Posterior vena cava (tissue), 2 donors: ENCODE results near the gene HMCN2. TPM values are rescaled to one million over a fixed set of nuclear protein-coding genes. Genes with fewer than 3 reads are reported as not detected.

Source experiments
- DNase-seq: peaks from one replicate; pipeline ENCODE4 v3.0.0-alpha.2; 2020; ENCODE audit warnings: low spot score
- intact Hi-C, 2 donors: fragments of 100-400 bp; cut with DNase I; formaldehyde crosslinking; loops; one replicate each; pipeline versions ENCODE4 v1.14.1 to v1.14.2; 2022 to 2023
- total RNA-seq, 2 donors: library from RNA; stranded (reverse); fragmentation: NEBNext Ultra II Directional; extraction: Animal tissue kit (Norgen Biotek cat#: 25700); gene quantifications; one replicate each; pipeline ENCODE4 v1.2.1, GENCODE V29; 2021
- donor health status: DM: yes; HTN: yes; CAD: no.
- donor health status: DM: yes; HTN: yes; CAD: no.

The HMCN2 gene
- total RNA-seq, 2 donors from 2014 or later: 98.8 to 224 TPM

DNA sequence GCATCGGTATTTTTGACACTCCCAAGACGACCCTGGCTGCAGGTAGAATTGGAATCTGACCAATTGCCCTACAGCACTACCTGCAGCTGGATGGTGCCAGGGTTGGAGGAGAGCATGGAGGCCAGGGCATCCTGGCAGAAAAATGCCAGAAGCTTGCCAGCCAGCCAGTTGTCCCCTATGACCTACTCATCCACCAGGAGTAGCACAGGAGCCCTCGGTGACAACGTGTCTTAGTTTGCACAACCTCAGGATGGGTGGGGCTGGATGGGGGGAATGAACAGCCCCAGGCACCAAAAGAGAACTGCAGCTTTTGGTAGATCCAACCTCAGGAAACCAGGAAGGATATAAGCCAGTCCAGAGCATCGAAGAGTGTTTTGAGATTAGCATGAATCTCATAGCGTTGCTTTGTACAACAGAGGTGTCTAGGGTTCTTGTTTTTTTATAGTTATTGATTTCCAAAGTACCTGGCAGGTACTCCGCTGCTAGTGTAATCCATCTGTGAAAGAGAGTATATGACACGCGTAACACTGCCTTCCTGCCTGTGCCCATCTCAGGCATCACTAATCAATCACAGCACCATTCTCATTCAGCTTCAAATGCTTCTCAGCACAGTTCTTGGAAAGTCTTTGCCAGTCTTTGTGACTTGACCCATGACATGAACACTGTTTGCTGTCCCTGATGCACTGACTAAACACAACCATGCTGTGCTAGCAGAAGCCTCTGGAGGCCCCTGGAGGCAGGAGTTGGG, 142.5 kb downstream of the HMCN2 start:
- no peak for DNase-seq
- intact Hi-C loops: loop anchor here in 1 of 2 donors (5.0 to 10.0 kb wide), 2 partner anchors 983 to 1336 kb away; no protein-coding TSS in a partner anchor

- intact Hi-C loops: loop anchor here in 1 of 2 donors (5.0 to 10.0 kb wide), 2 partner anchors 984 to 1336 kb away; no protein-coding TSS in a partner anchor
- DNase-seq: no peak
Measured at GRCh38 chr9:130408669-130409068, 143.1 kb downstream of the HMCN2 start.

DNA sequence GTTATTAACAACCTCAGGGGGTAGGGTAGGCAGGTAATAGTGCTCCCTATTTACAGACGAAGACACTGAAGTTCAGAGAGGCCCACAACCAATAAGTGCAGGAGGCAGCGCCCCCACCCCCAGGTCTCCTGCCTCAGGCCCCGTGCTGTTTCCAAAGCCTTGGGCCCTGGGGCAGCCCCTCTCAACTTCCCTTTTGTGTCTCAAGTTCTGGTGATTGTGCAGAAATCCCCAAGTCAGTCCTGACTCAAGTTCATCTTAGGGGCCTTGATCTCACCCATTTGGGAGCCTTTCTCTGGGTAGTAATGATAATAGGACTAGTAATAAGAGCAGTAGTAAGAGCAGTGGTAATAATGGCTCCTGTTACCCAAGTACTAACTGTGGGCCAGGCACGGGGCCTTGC, 143.7 kb downstream of the HMCN2 start:
- intact Hi-C loops: loop anchor here in 1 of 2 donors (5.0 to 10.0 kb wide), 2 partner anchors 984 to 1337 kb away; no protein-coding TSS in a partner anchor
- DNase-seq: no peak

DNA sequence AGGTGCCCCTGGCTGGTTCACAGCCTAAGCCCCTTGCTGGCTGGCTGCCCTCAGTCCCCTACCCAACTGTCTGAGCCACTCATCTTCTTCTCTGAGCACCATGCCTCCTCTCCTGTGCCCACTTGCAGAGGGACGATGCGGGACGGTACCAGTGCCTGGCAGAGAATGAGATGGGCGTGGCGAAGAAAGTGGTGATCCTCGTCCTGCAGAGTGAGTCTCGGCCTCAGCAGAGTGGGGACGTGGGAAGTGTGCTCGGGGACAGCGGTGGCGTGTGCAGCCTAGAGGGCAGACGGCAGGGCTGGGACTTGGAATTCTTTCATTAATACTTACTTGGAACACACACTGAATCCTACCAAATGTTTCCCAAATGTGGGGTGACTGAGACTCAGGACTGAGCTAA, 144.9 kb downstream of the HMCN2 start:
- intact Hi-C loops: loop anchor here in 1 of 2 donors (10.0 kb wide), 1 partner anchor 1024 kb away; no protein-coding TSS in a partner anchor
- DNase-seq: no peak

DNA sequence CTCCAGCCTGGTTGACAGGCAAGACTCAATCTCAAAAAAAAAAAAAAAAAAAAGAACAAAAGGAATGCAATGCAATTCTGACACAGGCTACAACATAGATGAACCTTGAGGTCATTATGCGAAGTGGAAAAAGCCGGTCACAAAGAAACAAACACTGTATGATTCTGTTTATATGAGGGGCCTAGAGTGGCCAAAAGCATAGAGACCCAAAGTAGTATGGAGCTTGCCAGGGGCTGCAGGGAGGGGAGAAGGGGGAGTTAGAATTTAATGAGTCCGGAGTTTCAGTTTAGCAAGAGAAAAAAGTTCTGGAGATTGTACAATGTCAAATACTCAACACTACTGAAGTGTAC, 146.0 kb downstream of the HMCN2 start:
- intact Hi-C loops: loop anchor here in 1 of 2 donors (10.0 kb wide), 1 partner anchor 1023 kb away; no protein-coding TSS in a partner anchor
- no peak for DNase-seq

DNA sequence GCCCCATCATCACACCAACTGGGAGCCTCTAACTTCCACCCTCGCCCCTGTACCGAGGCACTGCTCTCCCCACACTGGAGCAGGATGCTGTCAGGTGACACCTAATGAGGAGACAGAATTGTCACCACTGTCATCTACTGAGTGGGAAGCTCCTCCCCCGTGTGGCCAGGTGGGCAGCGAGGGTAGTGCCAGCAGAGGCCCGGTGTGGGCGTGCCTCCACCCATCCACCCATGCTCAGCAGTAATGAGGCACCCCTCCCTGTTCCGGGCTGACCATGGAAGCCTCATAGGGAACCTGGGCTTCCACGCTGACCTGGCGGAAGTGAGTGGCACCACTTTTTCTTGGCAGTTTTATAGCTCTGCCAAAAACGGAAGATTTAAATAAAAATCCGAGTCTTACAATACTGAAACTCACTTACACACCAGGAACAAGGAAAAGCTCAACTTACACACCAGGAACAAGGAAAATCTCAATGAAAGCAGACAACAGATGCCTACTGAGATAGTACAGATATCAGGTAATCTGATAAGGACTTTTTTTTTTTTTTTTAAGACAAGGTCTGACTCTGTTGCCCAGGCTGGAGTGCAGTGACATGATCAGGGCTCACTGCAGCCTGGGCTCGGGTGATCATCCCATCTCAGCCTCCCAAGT, 148.6 kb downstream of the HMCN2 start:
- DNase-seq: no peak
- intact Hi-C loops: loop anchor here in 1 of 2 donors (10.0 kb wide), 1 partner anchor 1021 kb away; no protein-coding TSS in a partner anchor

DNA sequence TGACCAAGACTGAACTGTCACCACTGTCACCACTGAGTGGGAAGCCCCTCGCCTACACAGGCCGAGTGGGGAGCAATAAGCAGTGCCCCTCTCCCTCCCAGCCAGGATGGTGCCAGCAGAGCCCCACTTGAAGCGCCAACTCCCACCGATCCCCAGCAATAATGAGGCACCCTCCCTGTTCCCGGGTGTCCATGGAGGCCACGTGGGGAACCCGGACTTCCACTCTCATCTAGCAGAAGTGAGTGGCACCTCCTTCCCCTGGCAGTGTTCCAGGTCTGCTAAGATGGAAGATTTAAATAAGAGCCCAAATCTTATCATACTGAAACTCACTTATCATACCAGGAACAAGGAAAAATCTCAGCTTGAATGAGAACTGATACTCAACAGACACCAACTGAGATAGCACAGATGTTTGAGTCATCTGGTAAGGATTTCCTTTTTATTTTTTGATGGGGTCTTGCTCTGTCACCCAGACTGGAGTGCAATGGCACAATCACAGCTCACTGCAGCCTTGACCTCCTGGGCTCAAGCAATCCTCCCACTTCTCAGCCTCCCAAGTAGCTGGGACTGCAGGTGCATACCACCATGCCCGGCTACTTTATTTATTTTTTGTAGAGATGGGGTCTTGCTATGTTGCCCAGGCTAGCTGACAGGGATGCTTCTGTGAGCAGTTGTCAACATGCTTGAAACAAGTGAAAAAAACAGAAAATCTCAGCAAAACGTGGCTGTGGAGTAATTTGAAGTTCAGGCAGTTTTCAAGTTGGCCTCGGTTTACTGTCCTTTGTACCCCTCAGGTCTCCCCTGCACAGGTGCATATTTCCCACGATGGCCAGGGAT, 149.6 kb downstream of the HMCN2 start:
- no peak for DNase-seq
- intact Hi-C loops: loop anchor here in 1 of 2 donors (10.0 kb wide), 1 partner anchor 1020 kb away; no protein-coding TSS in a partner anchor

DNA sequence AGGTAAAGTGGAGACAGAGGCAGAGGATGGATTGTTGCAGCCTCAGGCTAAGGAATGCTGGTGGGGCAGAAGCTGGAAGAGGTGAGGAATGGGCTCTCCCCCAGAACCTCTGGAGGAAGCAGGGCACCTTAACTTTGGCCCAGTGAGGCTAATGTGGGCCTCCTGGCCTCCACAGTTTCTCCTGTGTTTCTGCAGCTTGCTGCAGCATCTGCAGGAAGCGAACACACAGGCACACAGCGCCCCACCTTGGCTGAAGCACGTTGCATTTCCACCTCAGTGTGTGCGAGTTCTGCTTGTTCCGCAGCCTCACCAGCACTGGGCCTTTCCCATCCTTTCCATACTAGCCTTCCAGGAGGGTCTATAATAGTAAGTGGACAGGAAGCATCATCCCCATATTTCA, 152.0 kb downstream of the HMCN2 start:
- intact Hi-C loops: loop anchor here in 1 of 2 donors (10.0 kb wide), 1 partner anchor 1017 kb away; no protein-coding TSS in a partner anchor
- DNase-seq: peak; percentile 71

- DNase-seq: peak; percentile 61
- intact Hi-C loops: loop anchor here in 1 of 2 donors (10.0 kb wide), 1 partner anchor 1016 kb away; no protein-coding TSS in a partner anchor
Measured at GRCh38 chr9:130418776-130419175, 153.2 kb downstream of the HMCN2 start.

- intact Hi-C loops: loop anchor here in 1 of 2 donors (10.0 kb wide), 1 partner anchor 1015 kb away; no protein-coding TSS in a partner anchor
- peak; percentile 57 for DNase-seq
Measured at GRCh38 chr9:130419521-130420035, 154.0 kb downstream of the HMCN2 start.

DNA sequence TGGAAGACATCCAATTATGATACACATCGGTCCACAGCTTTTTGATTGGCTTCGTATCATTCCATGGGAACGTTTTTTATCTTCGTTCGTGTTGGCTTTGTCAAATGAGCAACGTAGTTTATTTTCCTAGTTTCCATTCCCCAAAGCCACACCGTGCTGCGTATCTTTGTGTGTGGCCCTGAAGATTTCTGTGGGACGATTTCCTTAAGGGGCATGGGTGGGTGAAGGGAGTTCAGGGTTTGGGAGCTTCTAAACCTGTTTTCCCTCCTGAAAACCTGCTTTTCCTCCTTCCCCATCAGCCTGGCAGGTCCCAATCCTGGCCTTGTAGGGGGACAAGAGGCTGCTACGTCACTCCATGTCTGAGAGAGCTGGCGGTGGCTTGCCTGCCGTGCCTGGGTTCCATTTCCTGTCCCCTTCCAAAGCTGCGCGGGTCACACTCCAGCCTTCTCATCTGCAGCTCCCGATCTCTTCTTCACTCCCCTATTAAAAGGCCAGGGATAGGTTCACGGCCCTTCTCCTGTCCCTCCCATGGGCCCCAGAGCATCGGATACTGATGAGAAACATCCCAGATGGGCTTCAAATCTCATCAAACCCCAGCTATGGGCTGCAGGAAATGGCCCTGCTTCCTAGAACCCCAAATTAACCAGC, 155.7 kb downstream of the HMCN2 start:
- DNase-seq: peak; percentile 60
- intact Hi-C loops: no loop called here

- intact Hi-C loops: no loop called here
- DNase-seq: peak; percentile 53
Measured at GRCh38 chr9:130421802-130422276, 156.3 kb downstream of the HMCN2 start.

GRCh38 chr9:130422546-130422945, 157.0 kb downstream of the HMCN2 start:
- intact Hi-C loops: no loop called here
- peak; percentile 51 for DNase-seq

- intact Hi-C loops: no loop called here
Measured at GRCh38 chr9:130423272-130423671, 157.7 kb downstream of the HMCN2 start.

DNA sequence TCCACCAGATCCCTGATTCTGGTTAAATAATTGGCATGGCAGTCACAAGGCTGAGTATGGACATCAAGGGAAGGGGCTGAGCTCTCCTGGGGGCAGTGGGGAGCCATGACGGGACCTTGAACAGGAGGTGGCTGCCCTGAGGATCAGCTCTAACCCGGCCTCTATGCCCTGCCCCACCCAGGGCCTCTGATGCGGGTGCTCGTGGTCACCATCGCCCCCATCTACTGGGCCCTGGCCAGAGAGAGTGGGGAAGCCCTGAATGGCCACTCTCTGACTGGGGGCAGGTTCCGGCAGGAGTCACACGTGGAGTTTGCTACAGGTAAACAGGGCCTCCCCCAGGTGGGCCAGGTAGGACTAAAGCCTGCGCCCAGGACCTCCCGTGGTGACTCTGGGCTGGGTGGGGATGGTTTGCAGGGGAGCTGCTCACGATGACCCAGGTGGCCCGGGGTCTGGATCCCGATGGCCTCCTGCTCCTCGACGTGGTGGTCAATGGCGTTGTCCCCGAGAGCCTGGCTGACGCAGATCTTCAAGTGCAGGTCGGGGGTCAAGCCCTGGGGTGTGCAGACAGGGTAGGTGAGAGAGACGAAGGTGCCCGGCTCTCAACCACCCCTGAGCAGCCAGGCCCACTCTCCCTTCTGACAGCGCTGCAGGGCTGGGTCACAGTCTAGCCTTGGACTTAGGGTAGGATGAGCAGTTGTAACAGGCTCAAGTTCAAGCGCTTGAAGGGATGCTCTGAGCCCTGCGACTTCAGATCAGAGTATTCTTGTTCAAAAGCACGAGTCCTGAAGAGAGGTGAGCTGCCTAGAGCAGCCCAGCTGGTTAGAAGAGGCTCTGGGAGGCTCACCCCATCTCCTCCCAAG, 159.3 kb downstream of the HMCN2 start:
- DNase-seq: no peak
- intact Hi-C loops: no loop called here

More at GRCh38 chr9:130423272-130423671, 157.7 kb downstream of the HMCN2 start:
- DNase-seq: peak; percentile 82

GRCh38 chr9:130425741-130426466, 160.3 kb downstream of the HMCN2 start:
- intact Hi-C loops: no loop called here

GRCh38 chr9:130426467-130426773, 160.9 kb downstream of the HMCN2 start:
- no peak for DNase-seq
- intact Hi-C loops: no loop called here

More at GRCh38 chr9:130425741-130426466, 160.3 kb downstream of the HMCN2 start:
- DNase-seq: no peak
